WTC11 (cell line): Measurements from ENCODE around the gene IRF8.

Source experiments
- ATF2 ChIP-seq: sonication (generic); formaldehyde crosslinking; IDR thresholded peaks from 2 replicates; pipeline ENCODE4 v1.8.1; 2022; ENCODE audit warnings: low read depth, missing genetic modification reagents, borderline replicate concordance
- ATF3 ChIP-seq: sonication (generic); formaldehyde crosslinking; conservative IDR thresholded peaks from 2 replicates; pipeline ENCODE4 v1.8.1; 2022; ENCODE audit warnings: mild to moderate bottlenecking, missing genetic modification reagents
- CREB1 ChIP-seq: sonication (generic); formaldehyde crosslinking; IDR thresholded peaks from 2 replicates; pipeline ENCODE4 v1.8.0; 2023; ENCODE audit warnings: mild to moderate bottlenecking, missing genetic modification reagents
- CTCF ChIP-seq: fragments of 200-600 bp; IDR thresholded peaks from 2 replicates; pipeline ENCODE4 v1.8.0; 2022; ENCODE audit warnings: antibody characterized with exemption
- E2F1 ChIP-seq: sonication (generic); formaldehyde crosslinking; IDR thresholded peaks from 2 replicates; pipeline ENCODE4 v1.8.0; 2022; ENCODE audit warnings: mild to moderate bottlenecking, missing genetic modification reagents
- HMGA2 ChIP-seq: fragments of 250-450 bp; sonication (Bioruptor Pico); IDR thresholded peaks from 2 replicates; pipeline ENCODE4 v1.4.0; 2021; ENCODE audit warnings: mild to moderate bottlenecking, moderate library complexity
- HMGXB4 ChIP-seq: sonication (generic); formaldehyde crosslinking; IDR thresholded peaks from 2 replicates; pipeline ENCODE4 v1.8.1; 2023; ENCODE audit warnings: mild to moderate bottlenecking, moderate library complexity, missing genetic modification reagents
- MYBL2 ChIP-seq: sonication (generic); formaldehyde crosslinking; IDR thresholded peaks from 2 replicates; pipeline ENCODE4 v1.8.1; 2023; ENCODE audit warnings: mild to moderate bottlenecking, moderate library complexity, missing genetic modification reagents
- NR3C1 ChIP-seq: sonication (generic); formaldehyde crosslinking; conservative IDR thresholded peaks from 2 replicates; pipeline ENCODE4 v1.8.1; 2023; ENCODE audit warnings: low read depth, mild to moderate bottlenecking, missing genetic modification reagents
- PRDM15 ChIP-seq: sonication (generic); formaldehyde crosslinking; IDR thresholded peaks from 2 replicates; pipeline ENCODE4 v1.8.0; 2022; ENCODE audit warnings: missing genetic modification reagents
- USF1 ChIP-seq: sonication (generic); formaldehyde crosslinking; IDR thresholded peaks from 2 replicates; pipeline ENCODE4 v1.8.0; 2022; ENCODE audit warnings: mild to moderate bottlenecking, missing genetic modification reagents
- ZMAT4 ChIP-seq: fragments of 250-450 bp; sonication (Bioruptor Pico); IDR thresholded peaks from 2 replicates; pipeline ENCODE4 v1.9.0; 2021; ENCODE audit warnings: mild to moderate bottlenecking

- no peak for TF ChIP-seq CTCF
- TF ChIP-seq CREB1 (CRISPR knock-in tag), result no peak
- TF ChIP-seq ATF3, result no peak
- no peak for TF ChIP-seq PRDM15 (CRISPR knock-in tag)
- no peak for TF ChIP-seq NR3C1 (CRISPR knock-in tag)
- TF ChIP-seq USF1 (CRISPR knock-in tag), result no peak
- no peak for TF ChIP-seq ATF2
- no peak for TF ChIP-seq E2F1 (CRISPR knock-in tag)
- no peak for TF ChIP-seq HMGA2
- no peak for TF ChIP-seq MYBL2 (CRISPR knock-in tag)
- TF ChIP-seq ZMAT4 (CRISPR knock-in tag), result no peak
- TF ChIP-seq HMGXB4 (CRISPR knock-in tag), result no peak
Measured at GRCh38 chr16:85959686-85960085, 60.7 kb downstream of the IRF8 start.
